Measurements from ENCODE around the gene CRIM1.

Gene CRIM1

DNA sequence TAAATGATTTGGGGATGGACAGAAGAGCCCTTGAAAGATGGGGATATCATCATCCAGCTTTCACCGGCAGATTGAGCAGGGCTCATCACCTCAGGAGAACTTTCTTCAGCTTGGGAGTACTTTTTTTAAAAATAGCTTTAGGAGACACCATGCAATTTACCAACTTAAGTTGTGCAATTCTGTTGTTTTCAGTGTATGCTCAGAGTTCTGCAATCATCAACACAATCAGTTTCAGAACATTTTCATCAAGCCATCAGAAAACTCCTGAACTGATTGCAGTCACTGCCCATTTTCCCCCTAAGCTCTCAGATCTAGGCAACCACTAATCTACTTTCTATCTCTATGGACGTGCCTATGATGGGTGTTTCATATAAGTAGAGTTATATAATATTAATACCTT lies 117.7 kb downstream of the CRIM1 start:
- TF ChIP-seq, protein P1, sequence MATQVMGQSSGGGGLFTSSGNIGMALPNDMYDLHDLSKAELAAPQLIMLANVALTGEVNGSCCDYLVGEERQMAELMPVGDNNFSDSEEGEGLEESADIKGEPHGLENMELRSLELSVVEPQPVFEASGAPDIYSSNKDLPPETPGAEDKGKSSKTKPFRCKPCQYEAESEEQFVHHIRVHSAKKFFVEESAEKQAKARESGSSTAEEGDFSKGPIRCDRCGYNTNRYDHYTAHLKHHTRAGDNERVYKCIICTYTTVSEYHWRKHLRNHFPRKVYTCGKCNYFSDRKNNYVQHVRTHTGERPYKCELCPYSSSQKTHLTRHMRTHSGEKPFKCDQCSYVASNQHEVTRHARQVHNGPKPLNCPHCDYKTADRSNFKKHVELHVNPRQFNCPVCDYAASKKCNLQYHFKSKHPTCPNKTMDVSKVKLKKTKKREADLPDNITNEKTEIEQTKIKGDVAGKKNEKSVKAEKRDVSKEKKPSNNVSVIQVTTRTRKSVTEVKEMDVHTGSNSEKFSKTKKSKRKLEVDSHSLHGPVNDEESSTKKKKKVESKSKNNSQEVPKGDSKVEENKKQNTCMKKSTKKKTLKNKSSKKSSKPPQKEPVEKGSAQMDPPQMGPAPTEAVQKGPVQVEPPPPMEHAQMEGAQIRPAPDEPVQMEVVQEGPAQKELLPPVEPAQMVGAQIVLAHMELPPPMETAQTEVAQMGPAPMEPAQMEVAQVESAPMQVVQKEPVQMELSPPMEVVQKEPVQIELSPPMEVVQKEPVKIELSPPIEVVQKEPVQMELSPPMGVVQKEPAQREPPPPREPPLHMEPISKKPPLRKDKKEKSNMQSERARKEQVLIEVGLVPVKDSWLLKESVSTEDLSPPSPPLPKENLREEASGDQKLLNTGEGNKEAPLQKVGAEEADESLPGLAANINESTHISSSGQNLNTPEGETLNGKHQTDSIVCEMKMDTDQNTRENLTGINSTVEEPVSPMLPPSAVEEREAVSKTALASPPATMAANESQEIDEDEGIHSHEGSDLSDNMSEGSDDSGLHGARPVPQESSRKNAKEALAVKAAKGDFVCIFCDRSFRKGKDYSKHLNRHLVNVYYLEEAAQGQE (IDR thresholded peaks at IDR 0.05; ENCODE audit: insufficient read depth in 1 of 2, low read depth in 2 of 2, low read length in 2 of 2), result no peak
- TF ChIP-seq TAF1 (IDR thresholded peaks at IDR 0.05; ENCODE audit: borderline replicate concordance, insufficient read depth, low read length), result no peak
- no peak for TF ChIP-seq SIN3A (IDR thresholded peaks at IDR 0.05; ENCODE audit: borderline replicate concordance, insufficient read depth, low read length)
- no peak for TF ChIP-seq FOXP2 (optimal IDR thresholded peaks at IDR 0.05; ENCODE audit: borderline replicate concordance, extremely low read depth, extremely low read length, insufficient read depth)
- no peak for TF ChIP-seq POLR2AphosphoS5 (IDR thresholded peaks at IDR 0.05; ENCODE audit: low read depth, low read length)

DNA sequence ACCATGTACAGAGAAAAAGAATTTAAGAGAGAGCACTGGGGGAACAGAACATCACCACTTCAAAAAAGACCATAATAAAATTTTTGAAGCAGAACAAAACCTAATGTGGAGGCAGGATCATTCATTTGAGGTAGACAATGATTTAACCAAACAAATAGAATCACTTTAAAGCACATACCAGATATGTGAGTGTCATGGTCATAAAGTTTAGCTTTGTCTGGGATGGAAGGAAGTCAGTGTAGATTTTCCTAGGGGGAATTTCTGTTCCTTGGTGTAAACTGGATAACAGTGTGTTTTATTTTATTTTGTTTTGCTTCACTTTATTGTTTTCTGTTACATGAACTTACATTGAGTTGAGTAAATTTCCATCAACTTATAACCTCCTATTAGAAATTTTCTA lies 120.8 kb downstream of the CRIM1 start:
- TF ChIP-seq, protein P1 (IDR thresholded peaks at IDR 0.05; ENCODE audit: insufficient read depth in 1 of 2, low read depth in 2 of 2, low read length in 2 of 2), result no peak
- TF ChIP-seq SIN3A (IDR thresholded peaks at IDR 0.05; ENCODE audit: borderline replicate concordance, insufficient read depth, low read length) (no peak), TAF1 (IDR thresholded peaks at IDR 0.05; ENCODE audit: borderline replicate concordance, insufficient read depth, low read length) (no peak), FOXP2 (optimal IDR thresholded peaks at IDR 0.05; ENCODE audit: borderline replicate concordance, extremely low read depth, extremely low read length, insufficient read depth) (no peak), POLR2AphosphoS5 (IDR thresholded peaks at IDR 0.05; ENCODE audit: low read depth, low read length) (no peak)

DNA sequence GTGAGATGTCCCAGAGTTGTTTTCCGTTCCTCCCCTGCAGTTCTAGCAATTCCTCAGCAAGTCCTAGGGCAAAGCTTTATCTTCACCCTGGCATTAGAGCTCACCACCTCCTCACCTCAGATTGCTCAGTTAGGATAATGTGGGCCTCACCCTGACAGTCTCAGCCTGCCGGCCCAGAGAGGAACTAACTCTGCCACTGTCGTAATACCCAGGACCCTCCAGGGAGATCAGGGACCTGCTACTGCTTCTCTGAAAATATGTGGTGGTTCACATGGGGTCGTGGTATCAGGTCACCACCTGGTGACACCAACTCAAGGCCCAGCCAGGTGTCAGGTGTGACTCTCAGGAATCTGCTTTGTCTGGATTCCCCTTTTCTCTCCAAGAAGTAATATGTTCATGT lies 121.7 kb downstream of the CRIM1 start:
- TF ChIP-seq TAF1 (IDR thresholded peaks at IDR 0.05; ENCODE audit: borderline replicate concordance, insufficient read depth, low read length) (no peak), POLR2AphosphoS5 (IDR thresholded peaks at IDR 0.05; ENCODE audit: low read depth, low read length) (no peak), SIN3A (IDR thresholded peaks at IDR 0.05; ENCODE audit: borderline replicate concordance, insufficient read depth, low read length) (no peak), FOXP2 (optimal IDR thresholded peaks at IDR 0.05; ENCODE audit: borderline replicate concordance, extremely low read depth, extremely low read length, insufficient read depth) (no peak)
- TF ChIP-seq, protein P1 (IDR thresholded peaks at IDR 0.05; ENCODE audit: insufficient read depth in 1 of 2, low read depth in 2 of 2, low read length in 2 of 2), result no peak

DNA sequence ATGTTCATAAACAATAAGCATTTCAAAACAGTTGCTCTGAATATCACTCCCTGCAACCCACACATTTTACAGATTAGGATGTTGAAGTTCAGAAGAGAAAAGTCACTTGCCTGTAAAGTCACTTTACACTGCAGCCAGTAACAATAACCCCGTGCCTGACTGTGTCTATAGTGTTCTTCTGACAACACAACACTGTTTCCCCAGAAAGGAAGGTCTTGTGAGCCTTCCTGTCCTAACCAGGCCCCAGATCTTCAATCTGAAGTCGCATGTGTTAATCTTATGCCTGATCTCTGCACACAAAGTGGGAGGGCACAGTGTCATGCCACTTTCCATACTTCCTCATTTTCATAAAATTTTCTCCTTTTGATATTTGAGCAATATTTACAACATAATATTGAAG lies 122.2 kb downstream of the CRIM1 start:
- TF ChIP-seq, protein P1 (IDR thresholded peaks at IDR 0.05; ENCODE audit: insufficient read depth in 1 of 2, low read depth in 2 of 2, low read length in 2 of 2), result no peak
- TF ChIP-seq SIN3A (IDR thresholded peaks at IDR 0.05; ENCODE audit: borderline replicate concordance, insufficient read depth, low read length) (no peak), TAF1 (IDR thresholded peaks at IDR 0.05; ENCODE audit: borderline replicate concordance, insufficient read depth, low read length) (no peak), POLR2AphosphoS5 (IDR thresholded peaks at IDR 0.05; ENCODE audit: low read depth, low read length) (no peak), FOXP2 (optimal IDR thresholded peaks at IDR 0.05; ENCODE audit: borderline replicate concordance, extremely low read depth, extremely low read length, insufficient read depth) (no peak)

DNA sequence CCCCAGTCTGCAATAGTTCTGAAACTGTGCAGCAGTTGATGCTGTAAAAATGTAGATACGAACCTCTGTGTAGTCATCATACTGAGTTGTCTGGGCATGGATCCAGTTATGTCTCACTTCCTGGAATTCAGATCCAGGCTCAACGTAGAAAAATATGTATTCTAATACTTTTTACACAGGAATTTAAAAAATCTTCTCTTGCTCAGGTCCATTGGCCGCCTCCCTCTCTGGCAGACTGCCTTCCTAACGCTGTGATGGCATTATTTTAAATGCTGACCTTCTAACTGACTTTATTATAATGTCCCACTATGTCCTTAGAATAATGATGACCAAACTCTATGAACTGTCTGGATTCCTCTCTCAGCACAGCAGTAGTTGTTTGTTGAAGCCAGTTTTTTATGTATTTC lies 122.8 kb downstream of the CRIM1 start:
- TF ChIP-seq SIN3A (IDR thresholded peaks at IDR 0.05; ENCODE audit: borderline replicate concordance, insufficient read depth, low read length) (no peak), FOXP2 (optimal IDR thresholded peaks at IDR 0.05; ENCODE audit: borderline replicate concordance, extremely low read depth, extremely low read length, insufficient read depth) (no peak)
- TF ChIP-seq, protein P1 (IDR thresholded peaks at IDR 0.05; ENCODE audit: insufficient read depth in 1 of 2, low read depth in 2 of 2, low read length in 2 of 2), result no peak
